Measurements from ENCODE around the gene MEIOSIN.
A peak's percentile ranks its signal among the peaks of the same experiment; 100 is the strongest.
"Not testable (repeated sequence)": the region's sequence is repeated elsewhere in the genome, so short reads cannot be mapped to it uniquely, and the experiment has no call there.

Gene MEIOSIN

GRCh38 chr19:45798995-45799517 is 65.8 kb downstream of the MEIOSIN start:
- DNase-seq (ENCODE audit: low read depth), result peak; percentile 84

- not testable (repeated sequence) for DNase-seq (ENCODE audit: low read depth)
Observed at GRCh38 chr19:45799541-45799940, 66.3 kb downstream of the MEIOSIN start.

- peak; percentile 73 for DNase-seq (ENCODE audit: low read depth)
Observed at GRCh38 chr19:45800070-45800553, 66.9 kb downstream of the MEIOSIN start.

DNA sequence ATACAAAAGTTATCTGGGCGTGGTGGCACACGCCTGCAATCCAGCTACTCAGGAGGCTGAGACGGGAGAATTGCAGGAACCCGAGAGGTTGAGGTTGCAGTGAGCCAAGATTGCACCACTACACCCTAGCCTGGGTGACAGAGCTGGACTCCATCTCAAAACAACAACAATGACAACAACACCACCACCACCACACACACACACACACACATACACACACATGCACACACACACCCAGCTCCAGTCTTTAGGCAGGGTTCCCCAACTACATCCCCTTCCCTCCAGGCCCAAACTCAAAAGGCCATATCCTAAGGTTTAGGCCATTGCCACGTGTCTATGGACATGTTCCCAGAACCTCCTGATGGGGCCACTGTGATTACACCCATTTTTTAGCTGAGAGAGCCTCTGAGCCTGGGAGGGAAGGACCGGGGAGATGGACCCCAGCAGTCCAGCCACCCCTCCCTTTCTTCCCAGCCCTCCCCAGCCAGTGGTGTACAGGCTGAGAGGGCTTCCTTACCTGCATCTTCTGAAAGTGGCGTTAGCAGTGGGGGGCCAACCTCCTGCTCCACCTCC is 68.5 kb downstream of the MEIOSIN start:
- no peak for DNase-seq (ENCODE audit: low read depth)

DNA sequence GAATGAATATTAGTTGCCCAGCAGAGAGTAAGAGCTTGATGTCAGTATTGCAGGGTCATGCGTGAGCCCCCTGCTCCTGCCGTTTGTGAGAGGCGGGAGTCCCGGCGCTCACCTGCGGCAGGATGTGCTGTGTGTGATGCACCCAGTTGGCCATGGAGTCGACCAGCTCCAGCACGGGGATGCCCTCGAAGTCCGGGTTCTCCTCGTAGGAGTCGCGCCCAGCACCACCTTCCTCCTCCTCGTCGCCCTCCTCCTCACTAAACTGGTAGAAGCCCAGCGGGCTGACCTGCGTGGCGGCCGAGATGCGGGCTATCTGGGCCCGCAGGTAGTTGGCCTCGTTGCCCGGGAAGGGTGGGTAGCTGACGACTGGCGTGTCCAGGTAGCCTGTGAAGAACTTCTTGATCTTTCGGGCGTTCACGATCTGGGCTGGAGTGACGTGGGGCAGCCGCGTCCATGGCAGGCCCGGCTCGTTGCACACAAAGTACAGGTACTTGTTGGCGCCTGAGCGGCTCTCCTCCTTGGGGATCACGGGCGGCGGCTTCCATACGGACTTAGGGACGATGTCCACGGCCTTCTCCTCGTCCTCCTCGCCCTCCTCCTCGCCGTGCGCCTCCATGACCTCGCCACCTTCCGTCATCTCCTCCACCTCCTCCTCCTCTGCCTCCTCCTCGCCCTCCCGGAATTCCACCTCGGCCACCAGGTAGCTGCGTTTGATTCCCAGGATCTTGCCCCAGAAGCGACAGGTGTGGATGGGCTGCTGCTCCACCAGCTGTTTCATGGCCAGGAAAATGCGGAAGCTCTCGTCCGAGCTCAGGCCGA is 71.1 kb downstream of the MEIOSIN start:
- DNase-seq (ENCODE audit: low read depth), result no peak

DNA sequence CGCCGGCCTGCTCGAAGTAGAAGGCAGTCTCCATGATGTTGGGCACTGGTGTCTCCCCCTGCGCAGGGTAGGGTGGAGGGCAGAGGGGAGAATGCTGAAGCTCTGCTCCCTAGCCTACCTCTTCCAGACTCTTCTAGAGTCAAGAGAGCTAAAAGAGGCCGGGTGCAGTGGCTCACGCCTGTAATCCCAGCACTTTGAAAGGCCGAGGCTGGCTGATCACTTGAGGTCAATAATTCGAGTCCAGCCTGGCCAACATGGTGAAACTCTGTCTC is 71.7 kb downstream of the MEIOSIN start:
- DNase-seq (ENCODE audit: low read depth), result no peak

DNA sequence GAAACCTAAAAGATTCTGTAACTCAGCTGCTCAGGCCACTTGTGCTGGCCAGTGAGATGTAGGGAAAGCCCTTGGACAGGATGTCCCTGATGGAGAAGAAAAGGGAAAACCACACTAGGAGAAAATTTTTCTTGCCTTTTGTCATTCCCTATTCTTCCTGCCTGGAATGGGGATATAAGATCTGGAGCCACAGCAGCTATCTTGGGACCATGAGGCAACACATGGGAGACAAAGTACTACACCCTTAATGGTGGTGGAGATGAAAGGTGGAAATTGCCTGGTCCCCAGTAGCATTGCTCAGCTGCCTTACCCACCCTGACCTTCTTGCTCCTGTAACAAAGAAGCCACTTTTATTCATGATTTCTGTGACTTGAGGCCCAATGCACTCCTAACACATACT is 72.5 kb downstream of the MEIOSIN start:
- no peak for DNase-seq (ENCODE audit: low read depth)

DNA sequence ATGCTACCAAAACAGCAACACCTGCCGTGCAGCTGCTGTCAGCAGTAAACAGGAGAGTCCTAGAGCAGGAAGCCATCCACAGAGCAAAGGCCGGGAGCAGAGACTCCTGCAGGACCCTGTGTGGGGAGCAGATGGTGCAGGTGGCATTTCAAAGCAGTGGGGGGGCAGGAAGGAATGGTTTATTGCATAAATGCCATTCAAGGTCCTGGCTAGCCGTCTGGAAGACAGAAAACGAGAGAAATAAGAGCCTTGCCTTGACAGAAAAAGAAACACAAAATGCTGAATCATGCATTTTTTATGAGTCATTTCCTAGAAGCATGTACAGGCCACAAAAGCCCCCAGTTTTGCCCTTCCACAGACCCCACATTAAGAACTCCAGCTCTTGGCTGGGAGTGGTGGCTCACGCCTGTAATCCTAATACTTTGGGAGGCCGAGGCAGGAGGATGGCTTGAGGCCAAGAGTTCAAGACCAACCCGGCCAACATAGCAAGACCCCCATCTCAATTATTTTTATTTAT is 76.5 kb downstream of the MEIOSIN start:
- peak; percentile 69 for DNase-seq (ENCODE audit: low read depth)

DNA sequence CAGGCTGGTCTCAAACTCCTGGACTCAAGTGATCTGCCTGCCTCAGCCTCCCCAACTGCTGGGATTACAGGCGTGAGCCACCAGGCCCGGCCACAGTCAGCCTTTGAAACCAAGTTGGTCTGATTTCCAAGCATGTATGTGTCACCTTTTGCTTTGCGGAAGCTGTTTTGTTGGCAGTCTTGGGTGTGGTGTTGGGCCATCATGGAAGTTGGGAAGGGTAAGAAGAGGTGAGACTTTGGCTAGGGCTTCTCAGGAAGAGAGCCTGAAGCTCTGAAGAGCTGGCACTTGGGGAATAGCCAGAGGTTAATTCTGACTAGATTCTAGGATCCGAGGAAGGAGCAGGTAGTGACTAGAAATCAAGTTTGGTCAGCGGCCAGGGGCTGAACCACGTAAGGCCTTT is 79.1 kb downstream of the MEIOSIN start:
- DNase-seq (ENCODE audit: low read depth), result no peak

Measured in ELR (cell line).